Vagina (tissue), 2 donors: Measurements from ENCODE around the gene RBM8A. TPM values are rescaled to one million over a fixed set of nuclear protein-coding genes. Genes with fewer than 3 reads are reported as not detected.

Source experiments
- DNase-seq, 2 donors: peaks; one replicate each; pipeline ENCODE4 v3.0.0-alpha.2; 2017; ENCODE audit errors: extremely low spot score in 2 of 2
- H3K27ac ChIP-seq: fragments of 200-600 bp; sonication (generic); one replicate; pipeline ENCODE4 v1.5.1; 2019
- H3K27me3 ChIP-seq: fragments of 200-600 bp; sonication (generic); one replicate; pipeline ENCODE4 v1.5.1; 2019
- H3K36me3 ChIP-seq, 2 donors: fragments of 200-600 bp; sonication (generic); one replicate each; pipeline ENCODE4 v1.5.1; 2017 to 2019
- H3K4me1 ChIP-seq: fragments of 200-600 bp; sonication (generic); one replicate; pipeline ENCODE4 v1.5.1; 2019
- H3K4me3 ChIP-seq, 2 donors: fragments of 200-600 bp; sonication (generic); 1 replicate in 1 of 2; 2 replicates in 1 of 2; pipeline ENCODE4 v1.5.1; 2016 to 2019
- H3K9me3 ChIP-seq: fragments of 200-600 bp; sonication (generic); one replicate; pipeline ENCODE4 v1.5.1; 2019
- CTCF ChIP-seq, 3 experiments: fragments of 450-650 bp in 2 of 3; fragments of 200-600 bp in 1 of 3; sonication (generic) in 1 of 3; IDR thresholded peaks; one replicate each; pipeline ENCODE4 v1.5.1; 2017 to 2019; ENCODE audit warnings: antibody characterized with exemption in 3 of 3, mild to moderate bottlenecking in 2 of 3, moderate library complexity in 2 of 3
- POLR2A ChIP-seq, 2 donors: fragments of 450-650 bp; IDR thresholded peaks; one replicate each; pipeline ENCODE4 v1.6.1; 2017; ENCODE audit warnings: antibody characterized with exemption in 2 of 2, mild to moderate bottlenecking in 2 of 2, moderate library complexity in 2 of 2
- POLR2AphosphoS5 ChIP-seq, 2 donors: sonication (generic); formaldehyde crosslinking; IDR thresholded peaks; one replicate each; pipeline ENCODE4 v1.9.0; 2017; ENCODE audit warnings: antibody characterized with exemption in 2 of 2, mild to moderate bottlenecking in 2 of 2, low read depth in 1 of 2; ENCODE audit not compliant: insufficient read depth in 1 of 2
- intact Hi-C: fragments of 100-400 bp; cut with DNase I; formaldehyde crosslinking; loops from one replicate; pipeline ENCODE4 v1.15.1; 2023
- total RNA-seq: library from RNA; depleted of rRNA; stranded (reverse); fragments of >200 nt; gene quantifications from one replicate; pipeline ENCODE4 v1.2.3, GENCODE V29; 2016

Gene RBM8A
- total RNA-seq = 93.3 TPM

GRCh38 chr1:145927063-145927886, at the start of gene RBM8A:
Gene RBM8A, minus strand, starts transcription at chr1:145927484. Its CDS starts 58 bp downstream, at chr1:145927426.
- intact Hi-C loops = no loop called here
- Histone ChIP-seq H3K4me1 (peaks cover 25% of the 10 kb centered on the region), H3K4me3 (peak within 1 kb of the TSS; percentile 75 to 78), H3K36me3 (peaks cover 0 to 21% of the 10 kb centered on the region in 2 donors), H3K9me3 (no peaks in the 10 kb centered on the region), H3K27ac (peak within 1 kb of the TSS; percentile 92), H3K27me3 (no peaks in the 10 kb centered on the region)
- peak in 1 of 2 donors; percentile 99 for DNase-seq
- TF ChIP-seq POLR2A (IDR thresholded peaks at IDR 0.05) (peak in 1 of 2 donors; percentile 95), POLR2AphosphoS5 (IDR thresholded peaks at IDR 0.05; ENCODE audit: insufficient read depth in 1 of 2, low read depth in 1 of 2) (peak; percentile 99 to 100), CTCF (IDR thresholded peaks at IDR 0.05) (peak; percentile 47 to 74 (median 66))

GRCh38 chr1:145977016-145977415, 49.7 kb upstream of the RBM8A start:
- Histone ChIP-seq H3K36me3 (no peaks in the 10 kb centered on the region), H3K27ac (peak overlapping the region; percentile 95), H3K27me3 (no peaks in the 10 kb centered on the region), H3K9me3 (no peaks in the 10 kb centered on the region), H3K4me1 (peaks cover 41% of the 10 kb centered on the region), H3K4me3 (no peak overlapping the region)
- TF ChIP-seq POLR2A (IDR thresholded peaks at IDR 0.05) = no peak
- TF ChIP-seq POLR2AphosphoS5 (IDR thresholded peaks at IDR 0.05; ENCODE audit: insufficient read depth in 1 of 2, low read depth in 1 of 2) = no peak
- no peak for TF ChIP-seq CTCF (IDR thresholded peaks at IDR 0.05)
- intact Hi-C loops = no loop called here
- DNase-seq = peak in 1 of 2 donors; percentile 87

GRCh38 chr1:145975216-145975615, 47.9 kb upstream of the RBM8A start:
- TF ChIP-seq CTCF (IDR thresholded peaks at IDR 0.05) (no peak), POLR2AphosphoS5 (IDR thresholded peaks at IDR 0.05; ENCODE audit: insufficient read depth in 1 of 2, low read depth in 1 of 2) (no peak), POLR2A (IDR thresholded peaks at IDR 0.05) (no peak)
- intact Hi-C loops = no loop called here
- Histone ChIP-seq H3K36me3 (no peaks in the 10 kb centered on the region), H3K9me3 (no peaks in the 10 kb centered on the region), H3K4me1 (peaks cover 29% of the 10 kb centered on the region), H3K27ac (no peak overlapping the region), H3K4me3 (no peak overlapping the region), H3K27me3 (no peaks in the 10 kb centered on the region)
- DNase-seq = peak in 1 of 2 donors; percentile 86

GRCh38 chr1:145974721-145975120, 47.4 kb upstream of the RBM8A start:
- TF ChIP-seq POLR2A (IDR thresholded peaks at IDR 0.05) = no peak
- TF ChIP-seq CTCF (IDR thresholded peaks at IDR 0.05) = no peak
- no peak for TF ChIP-seq POLR2AphosphoS5 (IDR thresholded peaks at IDR 0.05; ENCODE audit: insufficient read depth in 1 of 2, low read depth in 1 of 2)
- Histone ChIP-seq H3K36me3 (no peaks in the 10 kb centered on the region), H3K9me3 (no peaks in the 10 kb centered on the region), H3K4me1 (peaks cover 24% of the 10 kb centered on the region), H3K4me3 (no peak overlapping the region), H3K27me3 (no peaks in the 10 kb centered on the region), H3K27ac (no peak overlapping the region)
- no peak for DNase-seq
- intact Hi-C loops = loop anchor here (1.0 kb wide), 1 partner anchor 36 kb away; no protein-coding TSS in a partner anchor

GRCh38 chr1:145972580-145972979, 45.3 kb upstream of the RBM8A start:
- intact Hi-C loops = no loop called here
- H3K9me3 ChIP-seq = no peaks in the 10 kb centered on the region
- H3K4me1 ChIP-seq = peaks cover 5% of the 10 kb centered on the region
- H3K4me3 ChIP-seq = no peak overlapping the region
- no peaks in the 10 kb centered on the region for H3K27me3 ChIP-seq
- no peak overlapping the region for H3K27ac ChIP-seq
- TF ChIP-seq CTCF (IDR thresholded peaks at IDR 0.05) (no peak), POLR2A (IDR thresholded peaks at IDR 0.05) (no peak), POLR2AphosphoS5 (IDR thresholded peaks at IDR 0.05; ENCODE audit: insufficient read depth in 1 of 2, low read depth in 1 of 2) (no peak)
- no peaks in the 10 kb centered on the region for H3K36me3 ChIP-seq
- DNase-seq = no peak
